OCI-LY7 (cell line): Measurements from ENCODE around the gene BANF1.
A peak's percentile ranks its signal among the peaks of the same experiment; 100 is the strongest.

Experiments used
- EZH2phosphoT487 ChIP-seq: fragments of 200-600 bp; sonication (generic); IDR thresholded peaks from 2 replicates; pipeline ENCODE4 v1.6.1; 2018; ENCODE audit warnings: low read depth, borderline replicate concordance, mild to moderate bottlenecking, mixed run types, antibody characterized with exemption, low read length, moderate library complexity, mixed read lengths
- TF ChIP-seq, protein P1 (sequence below): fragments of 200-600 bp; sonication (generic); conservative IDR thresholded peaks from 2 replicates; pipeline ENCODE4 v1.5.1; 2014; ENCODE audit warnings: mild to moderate bottlenecking, antibody characterized with exemption, low read length, moderate library complexity, mixed read lengths

DNA sequence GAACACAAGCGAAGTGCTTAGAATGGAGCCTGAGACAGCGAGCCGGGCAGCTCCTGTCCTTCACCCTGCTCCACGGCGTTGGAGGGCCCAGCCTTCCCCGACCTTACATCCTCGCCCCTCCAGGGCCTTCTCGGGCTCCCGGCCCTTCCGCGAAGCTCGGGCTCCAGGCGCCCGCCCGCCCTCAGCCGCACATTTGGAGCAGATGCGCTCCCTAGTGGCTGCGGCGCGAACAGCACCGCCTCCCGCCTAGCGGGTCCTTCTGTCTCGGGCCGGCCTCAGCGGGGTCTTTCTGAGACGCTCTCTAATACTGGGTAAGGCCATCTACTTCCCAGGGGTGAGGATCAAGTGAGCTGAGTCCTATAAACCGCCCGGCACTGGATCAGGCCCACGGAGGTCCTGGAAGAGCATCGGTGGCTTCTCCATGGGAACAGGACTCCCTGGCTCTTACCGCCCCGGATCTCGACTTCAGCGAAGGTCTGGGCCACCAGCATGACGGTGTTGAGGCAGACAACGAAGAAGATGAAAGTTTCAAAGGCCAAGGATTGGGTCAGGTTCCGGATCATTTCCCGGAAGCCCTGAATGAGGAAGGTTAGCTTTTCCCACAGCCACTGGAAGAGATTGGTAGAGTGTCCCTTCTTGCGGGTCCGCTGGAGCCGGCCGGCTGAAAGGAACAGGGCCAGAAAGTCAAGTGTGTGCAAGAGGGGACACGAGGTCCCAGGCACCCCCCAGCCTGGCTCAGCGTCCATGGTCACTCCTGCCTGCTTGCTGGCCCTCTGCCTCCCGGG, 20.3 kb downstream of the BANF1 start:
- TF ChIP-seq, protein P1, sequence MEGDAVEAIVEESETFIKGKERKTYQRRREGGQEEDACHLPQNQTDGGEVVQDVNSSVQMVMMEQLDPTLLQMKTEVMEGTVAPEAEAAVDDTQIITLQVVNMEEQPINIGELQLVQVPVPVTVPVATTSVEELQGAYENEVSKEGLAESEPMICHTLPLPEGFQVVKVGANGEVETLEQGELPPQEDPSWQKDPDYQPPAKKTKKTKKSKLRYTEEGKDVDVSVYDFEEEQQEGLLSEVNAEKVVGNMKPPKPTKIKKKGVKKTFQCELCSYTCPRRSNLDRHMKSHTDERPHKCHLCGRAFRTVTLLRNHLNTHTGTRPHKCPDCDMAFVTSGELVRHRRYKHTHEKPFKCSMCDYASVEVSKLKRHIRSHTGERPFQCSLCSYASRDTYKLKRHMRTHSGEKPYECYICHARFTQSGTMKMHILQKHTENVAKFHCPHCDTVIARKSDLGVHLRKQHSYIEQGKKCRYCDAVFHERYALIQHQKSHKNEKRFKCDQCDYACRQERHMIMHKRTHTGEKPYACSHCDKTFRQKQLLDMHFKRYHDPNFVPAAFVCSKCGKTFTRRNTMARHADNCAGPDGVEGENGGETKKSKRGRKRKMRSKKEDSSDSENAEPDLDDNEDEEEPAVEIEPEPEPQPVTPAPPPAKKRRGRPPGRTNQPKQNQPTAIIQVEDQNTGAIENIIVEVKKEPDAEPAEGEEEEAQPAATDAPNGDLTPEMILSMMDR: peak; percentile 86
- no peak for TF ChIP-seq EZH2phosphoT487
